Measurements from ENCODE around the gene PIGS.

DNA sequence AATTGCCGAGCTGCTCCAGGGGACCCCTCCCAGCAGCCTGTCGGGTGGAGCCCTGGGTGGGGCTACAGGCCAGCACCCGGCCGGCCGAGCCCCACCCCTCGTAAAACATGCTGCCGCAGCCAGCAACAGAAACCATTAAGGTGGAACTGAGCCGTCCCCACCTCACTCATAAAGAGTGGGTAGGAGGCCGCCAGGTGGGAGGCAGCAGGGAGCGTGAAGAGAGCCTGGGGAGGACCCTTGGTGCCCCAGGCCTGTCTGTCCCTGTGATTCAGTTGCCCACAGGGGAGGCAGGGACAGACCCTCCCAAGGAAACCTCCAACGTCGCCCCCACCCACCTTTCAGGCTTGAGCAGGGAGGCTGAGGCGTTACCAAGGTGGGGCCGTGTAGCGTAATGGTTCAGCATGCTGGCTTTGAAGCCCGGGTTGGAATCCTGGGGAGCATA is 56.7 kb downstream of the PIGS start:
- TF ChIP-seq POLR2A (IDR thresholded peaks at IDR 0.05; ENCODE audit: low read depth, low read length) (no peak), POLR2AphosphoS5 (IDR thresholded peaks at IDR 0.05; ENCODE audit: low read depth, low read length) (no peak), SPI1 (IDR thresholded peaks at IDR 0.05; ENCODE audit: low read depth, low read length) (no peak), TAF1 (IDR thresholded peaks at IDR 0.05; ENCODE audit: low read depth, low read length) (no peak)
